Spleen (tissue), 11 donors: ENCODE measurements around the gene MROH7. TPM values are rescaled to one million over a fixed set of nuclear protein-coding genes. Genes with fewer than 3 reads are reported as not detected.

ENCODE experiments used
- DNase-seq: peaks from one replicate; pipeline ENCODE4 v3.0.0-alpha.2; 2020
- H3K27ac ChIP-seq, 8 donors: fragments of 200-600 bp; sonication (generic) in 7 of 8; 1 replicate in 4 of 8; 2 replicates in 4 of 8; pipeline versions ENCODE4 v1.5.0 to v1.8.0; 2016 to 2021; ENCODE audit warnings: inconsistent platforms in 4 of 8, mild to moderate bottlenecking in 4 of 8, moderate library complexity in 1 of 8
- H3K27me3 ChIP-seq, 7 donors: fragments of 200-600 bp; sonication (generic) in 6 of 7; replicated peaks in 1 of 7; 1 replicate in 4 of 7; 2 replicates in 3 of 7; pipeline versions ENCODE4 v1.5.0 to v1.8.0; 2016 to 2021; ENCODE audit warnings: inconsistent platforms in 3 of 7, mild to moderate bottlenecking in 1 of 7
- H3K36me3 ChIP-seq, 6 donors: fragments of 200-600 bp; sonication (generic) in 5 of 6; 1 replicate in 4 of 6; 2 replicates in 2 of 6; pipeline versions ENCODE4 v1.5.0 to v1.8.0; 2016 to 2021; ENCODE audit warnings: inconsistent platforms in 2 of 6
- H3K4me1 ChIP-seq, 6 donors: fragments of 200-600 bp; sonication (generic) in 5 of 6; 1 replicate in 3 of 6; 2 replicates in 3 of 6; pipeline versions ENCODE4 v1.5.0 to v1.8.0; 2016 to 2021; ENCODE audit warnings: inconsistent platforms in 3 of 6
- H3K4me3 ChIP-seq, 8 donors: fragments of 200-600 bp; sonication (generic) in 7 of 8; 1 replicate in 4 of 8; 2 replicates in 4 of 8; pipeline versions ENCODE4 v1.5.0 to v1.8.0; 2016 to 2021; ENCODE audit warnings: inconsistent platforms in 4 of 8, mild to moderate bottlenecking in 4 of 8, moderate library complexity in 2 of 8
- H3K9me3 ChIP-seq, 8 donors: fragments of 200-600 bp; sonication (generic) in 7 of 8; 1 replicate in 4 of 8; 2 replicates in 4 of 8; pipeline versions ENCODE4 v1.5.0 to v1.8.0; 2016 to 2021; ENCODE audit warnings: inconsistent platforms in 4 of 8
- POLR2A ChIP-seq, 3 donors: fragments of 450-650 bp; IDR thresholded peaks; one replicate each; pipeline ENCODE4 v1.5.1; 2017; ENCODE audit warnings: antibody characterized with exemption in 3 of 3, mild to moderate bottlenecking in 1 of 3
- POLR2AphosphoS5 ChIP-seq, 3 donors: sonication (generic); formaldehyde crosslinking; IDR thresholded peaks; one replicate each; pipeline ENCODE4 v1.5.1; 2017; ENCODE audit warnings: antibody characterized with exemption in 3 of 3
- WGBS, 5 donors: extraction: QIAGEN DNeasy Blood & Tissue Kit in 3 of 5; methylation state at CpG; one replicate each; pipeline versions ENCODE4 v1.1.5 to v1.1.7; 2013 to 2018; 5-methylcytosine and 5-hydroxymethylcytosine counted together
- intact Hi-C: fragments of 100-400 bp; cut with DNase I; formaldehyde crosslinking; loops from one replicate; pipeline ENCODE4 v1.15.0; 2023; ENCODE audit warnings: low total_unique reads
- polyA plus RNA-seq, 3 donors: library from polyadenylated mRNA; stranded (reverse); fragments of 200-250 nt; gene quantifications; one replicate each; pipeline ENCODE4 v1.2.1, GENCODE V29; 2013
- total RNA-seq, 7 donors: library from RNA; depleted of rRNA in 3 of 7; stranded (reverse); fragments of >200 nt in 3 of 7; fragmentation: NEBNext Ultra II Directional in 4 of 7; extraction: Animal tissue kit (Norgen Biotek cat#: 25700) in 4 of 7; gene quantifications; one replicate each; pipeline versions ENCODE4 v1.1.0 to v1.2.1, GENCODE V29; 2016 to 2021
- TF ChIP-seq, protein P1 (sequence below), 11 experiments: fragments of 200-600 bp in 7 of 11; fragments of 450-650 bp in 4 of 11; sonication (generic) in 4 of 11; IDR thresholded peaks in 8 of 11; conservative IDR thresholded peaks in 3 of 11; 1 replicate in 7 of 11; 2 replicates in 4 of 11; pipeline versions ENCODE4 v1.4.0 to v1.8.0; 2016 to 2021; ENCODE audit warnings: antibody characterized with exemption in 11 of 11, inconsistent platforms in 4 of 11, mild to moderate bottlenecking in 1 of 11
- donor health status: healthy with polysubstance abuse.
- donor health status: DM: no; HTN: no; CAD: no; lungs with moderate emphysema.
- donor health status: DM: no; HTN: no; CAD: no.
- donor health status: Bipolar disorder and iron deficiency.
- donor health status: healthy.
- donor health status: DM: no; HTN: no; CAD: no.
- donor health status: DM: yes; HTN: yes; CAD: no.

Gene MROH7
- total and polyA plus RNA-seq, 10 donors: 0.36 to 3.6 (median 1.4) TPM

DNA sequence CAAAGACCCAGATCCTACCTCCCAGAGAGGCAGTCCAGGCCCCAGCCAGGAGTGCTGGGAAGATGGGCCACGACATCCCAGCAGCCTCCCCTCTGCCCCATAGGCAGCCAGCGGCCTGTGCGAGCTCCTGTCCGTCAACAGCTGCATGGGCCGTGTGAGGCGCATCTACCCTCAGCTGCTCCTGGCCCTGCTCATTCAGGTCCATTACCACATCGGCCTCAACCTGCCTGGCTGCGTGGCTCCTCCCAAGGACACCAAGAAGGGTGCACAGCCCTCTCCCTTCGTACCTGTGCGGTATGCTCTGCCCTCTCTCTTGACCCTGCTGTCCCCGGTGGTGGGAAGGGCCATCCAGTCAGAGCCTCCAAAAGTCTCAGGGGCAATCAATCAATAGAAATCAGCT is 44.6 kb downstream of the MROH7 start:
- intact Hi-C loops: no loop called here
- no peaks in the 10 kb centered on the region for H3K27me3 ChIP-seq
- WGBS, 5 donors: 83 to 92% (median 90%) methylated on average over 10 to 11 of the region's 11 CpGs
- H3K4me3 ChIP-seq: no peak overlapping the region
- H3K27ac ChIP-seq: no peak overlapping the region
- DNase-seq: no peak
- H3K36me3 ChIP-seq: no peaks in the 10 kb centered on the region
- TF ChIP-seq, protein P1, sequence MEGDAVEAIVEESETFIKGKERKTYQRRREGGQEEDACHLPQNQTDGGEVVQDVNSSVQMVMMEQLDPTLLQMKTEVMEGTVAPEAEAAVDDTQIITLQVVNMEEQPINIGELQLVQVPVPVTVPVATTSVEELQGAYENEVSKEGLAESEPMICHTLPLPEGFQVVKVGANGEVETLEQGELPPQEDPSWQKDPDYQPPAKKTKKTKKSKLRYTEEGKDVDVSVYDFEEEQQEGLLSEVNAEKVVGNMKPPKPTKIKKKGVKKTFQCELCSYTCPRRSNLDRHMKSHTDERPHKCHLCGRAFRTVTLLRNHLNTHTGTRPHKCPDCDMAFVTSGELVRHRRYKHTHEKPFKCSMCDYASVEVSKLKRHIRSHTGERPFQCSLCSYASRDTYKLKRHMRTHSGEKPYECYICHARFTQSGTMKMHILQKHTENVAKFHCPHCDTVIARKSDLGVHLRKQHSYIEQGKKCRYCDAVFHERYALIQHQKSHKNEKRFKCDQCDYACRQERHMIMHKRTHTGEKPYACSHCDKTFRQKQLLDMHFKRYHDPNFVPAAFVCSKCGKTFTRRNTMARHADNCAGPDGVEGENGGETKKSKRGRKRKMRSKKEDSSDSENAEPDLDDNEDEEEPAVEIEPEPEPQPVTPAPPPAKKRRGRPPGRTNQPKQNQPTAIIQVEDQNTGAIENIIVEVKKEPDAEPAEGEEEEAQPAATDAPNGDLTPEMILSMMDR (IDR thresholded peaks at IDR 0.05 in 8 of 11, conservative IDR thresholded peaks at IDR 0.05 in 3 of 11): no peak
- TF ChIP-seq POLR2A (IDR thresholded peaks at IDR 0.05) (no peak), POLR2AphosphoS5 (IDR thresholded peaks at IDR 0.05) (no peak)
- H3K4me1 ChIP-seq: no peaks in the 10 kb centered on the region
- H3K9me3 ChIP-seq: no peaks in the 10 kb centered on the region

GRCh38 chr1:54694771-54695170 is 53.2 kb downstream of the MROH7 start:
- Histone ChIP-seq H3K4me1 (no peaks in the 10 kb centered on the region), H3K27ac (no peak overlapping the region), H3K9me3 (no peaks in the 10 kb centered on the region), H3K27me3 (peaks cover 0 to 12% (median 0%) of the 10 kb centered on the region in 7 donors), H3K4me3 (no peak overlapping the region), H3K36me3 (no peaks in the 10 kb centered on the region)
- TF ChIP-seq POLR2AphosphoS5 (IDR thresholded peaks at IDR 0.05): no peak
- TF ChIP-seq, protein P1 (IDR thresholded peaks at IDR 0.05 in 8 of 11, conservative IDR thresholded peaks at IDR 0.05 in 3 of 11): no peak
- no peak for TF ChIP-seq POLR2A (IDR thresholded peaks at IDR 0.05)
- intact Hi-C loops: no loop called here
- no peak for DNase-seq
- 84 to 94% (median 87%) methylated on average over 8 of the region's 8 CpGs for WGBS, 5 donors

- intact Hi-C loops: no loop called here
- Histone ChIP-seq H3K4me1 (no peaks in the 10 kb centered on the region), H3K27me3 (peaks cover 0 to 13% (median 0%) of the 10 kb centered on the region in 7 donors), H3K27ac (no peak overlapping the region), H3K4me3 (no peak overlapping the region), H3K9me3 (no peaks in the 10 kb centered on the region), H3K36me3 (no peaks in the 10 kb centered on the region)
- 90 to 95% (median 93%) methylated on average over 15 of the region's 15 CpGs for WGBS, 5 donors
- no peak for TF ChIP-seq POLR2A (IDR thresholded peaks at IDR 0.05)
- TF ChIP-seq POLR2AphosphoS5 (IDR thresholded peaks at IDR 0.05): no peak
- TF ChIP-seq, protein P1 (IDR thresholded peaks at IDR 0.05 in 8 of 11, conservative IDR thresholded peaks at IDR 0.05 in 3 of 11): no peak
- no peak for DNase-seq
Measured at GRCh38 chr1:54695221-54695620, 53.6 kb downstream of the MROH7 start.

DNA sequence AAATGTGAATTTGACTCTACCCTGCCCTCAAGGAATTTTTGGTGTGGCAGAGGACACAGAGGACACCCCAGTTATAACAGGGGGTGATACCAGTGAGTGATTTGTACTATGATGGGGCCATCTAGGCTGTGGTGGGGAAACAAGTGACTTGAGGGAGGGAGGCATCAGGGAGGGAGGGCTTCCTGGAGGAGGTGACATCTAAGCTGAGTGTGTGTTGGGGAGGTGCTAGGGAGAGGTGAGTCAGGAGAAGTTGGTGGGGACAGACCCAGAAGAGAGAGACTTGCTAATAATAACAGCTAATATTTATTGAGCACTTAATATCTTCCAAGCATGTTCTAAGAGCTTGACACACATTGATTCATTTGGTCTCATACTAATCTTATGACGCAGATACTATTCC is 54.2 kb downstream of the MROH7 start:
- H3K4me1 ChIP-seq: no peaks in the 10 kb centered on the region
- WGBS, 5 donors: 84 to 90% (median 87%) methylated on average over 1 of the region's 1 CpG
- TF ChIP-seq, protein P1 (IDR thresholded peaks at IDR 0.05 in 8 of 11, conservative IDR thresholded peaks at IDR 0.05 in 3 of 11): no peak
- no peak for TF ChIP-seq POLR2A (IDR thresholded peaks at IDR 0.05)
- no peak for TF ChIP-seq POLR2AphosphoS5 (IDR thresholded peaks at IDR 0.05)

More for the DNA sequence above, 54.2 kb downstream of the MROH7 start:
- Histone ChIP-seq H3K36me3 (no peaks in the 10 kb centered on the region), H3K27me3 (peaks cover 0 to 13% (median 0%) of the 10 kb centered on the region in 7 donors), H3K9me3 (no peaks in the 10 kb centered on the region), H3K27ac (no peak overlapping the region), H3K4me3 (no peak overlapping the region)
- intact Hi-C loops: no loop called here
- DNase-seq: no peak
